ENCODE results near the gene HIRA. TPM values are rescaled to one million over a fixed set of nuclear protein-coding genes. Genes with fewer than 3 reads are reported as not detected.

The HIRA gene
- total RNA-seq, 1 experiment from 2014 or later, result 51.0 TPM

DNA sequence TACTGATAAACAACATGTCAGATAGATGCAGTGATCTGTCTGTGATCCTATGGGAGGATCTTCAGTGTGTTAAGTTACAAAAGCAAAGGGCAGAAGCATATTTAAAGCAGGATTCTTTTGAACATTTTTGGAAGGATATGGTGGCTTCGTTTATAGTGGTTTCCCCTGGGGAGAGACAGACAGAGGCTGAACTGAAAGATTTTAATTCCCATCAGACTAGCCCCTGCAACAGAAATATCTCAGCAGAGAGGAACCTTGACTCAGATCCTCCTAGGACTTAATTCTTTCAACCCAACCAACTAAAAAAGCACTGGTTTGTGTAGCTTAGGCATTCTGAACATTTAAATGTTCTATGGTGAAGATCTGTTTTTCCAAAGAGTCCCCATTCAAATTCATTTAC, 145.7 kb downstream of the HIRA start:
- Mint-ChIP-seq H3K36me3 (0 out of 2 replicates have a peak, but pooled peaks cover 2% of the 10 kb centered on the region), H3K4me3 (no peak overlapping the region), H3K4me1 (peaks cover 35% of the 10 kb centered on the region), H3K27ac (peak overlapping the region; percentile 90), H3K27me3 (ENCODE audit: low read depth) (peaks cover 15% of the 10 kb centered on the region), H3K9me3 (no peaks in the 10 kb centered on the region)
- POLR2A ChIA-PET, result no interaction called here
- CTCF ChIA-PET, result interaction anchor here (1.5 to 3.4 kb wide), 4 partner anchors 14 to 189 kb away, joined by 3 to 26 read pairs (median 8); partner anchors contain the start of gene SLC25A1
- no peak for TF ChIP-seq NFYB (CRISPR knock-in tag; conservative IDR thresholded peaks at IDR 0.05; ENCODE audit: low read depth)
- TF ChIP-seq KAT7 (CRISPR knock-in tag; IDR thresholded peaks at IDR 0.05; ENCODE audit: borderline replicate concordance), result no peak
- TF ChIP-seq, protein P1, sequence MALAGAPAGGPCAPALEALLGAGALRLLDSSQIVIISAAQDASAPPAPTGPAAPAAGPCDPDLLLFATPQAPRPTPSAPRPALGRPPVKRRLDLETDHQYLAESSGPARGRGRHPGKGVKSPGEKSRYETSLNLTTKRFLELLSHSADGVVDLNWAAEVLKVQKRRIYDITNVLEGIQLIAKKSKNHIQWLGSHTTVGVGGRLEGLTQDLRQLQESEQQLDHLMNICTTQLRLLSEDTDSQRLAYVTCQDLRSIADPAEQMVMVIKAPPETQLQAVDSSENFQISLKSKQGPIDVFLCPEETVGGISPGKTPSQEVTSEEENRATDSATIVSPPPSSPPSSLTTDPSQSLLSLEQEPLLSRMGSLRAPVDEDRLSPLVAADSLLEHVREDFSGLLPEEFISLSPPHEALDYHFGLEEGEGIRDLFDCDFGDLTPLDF (CRISPR knock-in tag; IDR thresholded peaks at IDR 0.05), result no peak
- no peak for TF ChIP-seq OVOL2 (CRISPR knock-in tag; IDR thresholded peaks at IDR 0.05; ENCODE audit: borderline replicate concordance)
- TF ChIP-seq, protein P2, sequence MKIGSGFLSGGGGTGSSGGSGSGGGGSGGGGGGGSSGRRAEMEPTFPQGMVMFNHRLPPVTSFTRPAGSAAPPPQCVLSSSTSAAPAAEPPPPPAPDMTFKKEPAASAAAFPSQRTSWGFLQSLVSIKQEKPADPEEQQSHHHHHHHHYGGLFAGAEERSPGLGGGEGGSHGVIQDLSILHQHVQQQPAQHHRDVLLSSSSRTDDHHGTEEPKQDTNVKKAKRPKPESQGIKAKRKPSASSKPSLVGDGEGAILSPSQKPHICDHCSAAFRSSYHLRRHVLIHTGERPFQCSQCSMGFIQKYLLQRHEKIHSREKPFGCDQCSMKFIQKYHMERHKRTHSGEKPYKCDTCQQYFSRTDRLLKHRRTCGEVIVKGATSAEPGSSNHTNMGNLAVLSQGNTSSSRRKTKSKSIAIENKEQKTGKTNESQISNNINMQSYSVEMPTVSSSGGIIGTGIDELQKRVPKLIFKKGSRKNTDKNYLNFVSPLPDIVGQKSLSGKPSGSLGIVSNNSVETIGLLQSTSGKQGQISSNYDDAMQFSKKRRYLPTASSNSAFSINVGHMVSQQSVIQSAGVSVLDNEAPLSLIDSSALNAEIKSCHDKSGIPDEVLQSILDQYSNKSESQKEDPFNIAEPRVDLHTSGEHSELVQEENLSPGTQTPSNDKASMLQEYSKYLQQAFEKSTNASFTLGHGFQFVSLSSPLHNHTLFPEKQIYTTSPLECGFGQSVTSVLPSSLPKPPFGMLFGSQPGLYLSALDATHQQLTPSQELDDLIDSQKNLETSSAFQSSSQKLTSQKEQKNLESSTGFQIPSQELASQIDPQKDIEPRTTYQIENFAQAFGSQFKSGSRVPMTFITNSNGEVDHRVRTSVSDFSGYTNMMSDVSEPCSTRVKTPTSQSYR (CRISPR knock-in tag; IDR thresholded peaks at IDR 0.05), result no peak
- TF ChIP-seq JAZF1 (CRISPR knock-in tag; IDR thresholded peaks at IDR 0.05), result no peak
- TF ChIP-seq, protein P3, sequence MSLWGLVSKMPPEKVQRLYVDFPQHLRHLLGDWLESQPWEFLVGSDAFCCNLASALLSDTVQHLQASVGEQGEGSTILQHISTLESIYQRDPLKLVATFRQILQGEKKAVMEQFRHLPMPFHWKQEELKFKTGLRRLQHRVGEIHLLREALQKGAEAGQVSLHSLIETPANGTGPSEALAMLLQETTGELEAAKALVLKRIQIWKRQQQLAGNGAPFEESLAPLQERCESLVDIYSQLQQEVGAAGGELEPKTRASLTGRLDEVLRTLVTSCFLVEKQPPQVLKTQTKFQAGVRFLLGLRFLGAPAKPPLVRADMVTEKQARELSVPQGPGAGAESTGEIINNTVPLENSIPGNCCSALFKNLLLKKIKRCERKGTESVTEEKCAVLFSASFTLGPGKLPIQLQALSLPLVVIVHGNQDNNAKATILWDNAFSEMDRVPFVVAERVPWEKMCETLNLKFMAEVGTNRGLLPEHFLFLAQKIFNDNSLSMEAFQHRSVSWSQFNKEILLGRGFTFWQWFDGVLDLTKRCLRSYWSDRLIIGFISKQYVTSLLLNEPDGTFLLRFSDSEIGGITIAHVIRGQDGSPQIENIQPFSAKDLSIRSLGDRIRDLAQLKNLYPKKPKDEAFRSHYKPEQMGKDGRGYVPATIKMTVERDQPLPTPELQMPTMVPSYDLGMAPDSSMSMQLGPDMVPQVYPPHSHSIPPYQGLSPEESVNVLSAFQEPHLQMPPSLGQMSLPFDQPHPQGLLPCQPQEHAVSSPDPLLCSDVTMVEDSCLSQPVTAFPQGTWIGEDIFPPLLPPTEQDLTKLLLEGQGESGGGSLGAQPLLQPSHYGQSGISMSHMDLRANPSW (CRISPR knock-in tag; conservative IDR thresholded peaks at IDR 0.05; ENCODE audit: low read depth), result no peak
- no peak for TF ChIP-seq ZNF396 (CRISPR knock-in tag; IDR thresholded peaks at IDR 0.05; ENCODE audit: borderline replicate concordance)
- TF ChIP-seq GRHL2 (CRISPR knock-in tag; IDR thresholded peaks at IDR 0.05; ENCODE audit: insufficient replicate concordance, severe bottlenecking), result no peak
- peak; percentile 15; the same call in 1 of the 2 replicates for ATAC-seq
- DNase-seq (ENCODE audit: low spot score), result no peak

Other genes with a start within 250 kb of the HIRA start
- 15.5 to 19.3 TPM (median 16.9 TPM) in 3 replicates for gene CLTCL1, start 140.0 kb downstream of the HIRA start, total RNA-seq (2021)
- gene MRPL40, start 812 bp upstream of the HIRA start, total RNA-seq (2021), result 15.7 to 19.2 TPM (median 18.2 TPM) in 3 replicates
- gene C22orf39, start 16.0 kb upstream of the HIRA start, total RNA-seq (2021), result 26.5 to 34.4 TPM (median 32.8 TPM) in 3 replicates
- gene UFD1, start 47.5 kb upstream of the HIRA start, total RNA-seq (2021), result 49.6 to 57.9 TPM (median 49.9 TPM) in 3 replicates
- 34.4 to 38.1 TPM (median 35.0 TPM) in 3 replicates for gene CDC45, start 48.2 kb upstream of the HIRA start, total RNA-seq (2021)
- 1.0 to 1.9 TPM (median 1.5 TPM) in 3 replicates for gene CLDN5, start 92.7 kb upstream of the HIRA start, total RNA-seq (2021)